Spleen (tissue), 7 donors: ENCODE data around the gene AGPAT3.

ENCODE experiments used
- POLR2A ChIP-seq, 3 donors: fragments of 450-650 bp; IDR thresholded peaks; one replicate each; pipeline ENCODE4 v1.5.1; 2017; ENCODE audit warnings: antibody characterized with exemption in 3 of 3, mild to moderate bottlenecking in 1 of 3
- TF ChIP-seq, protein P1 (sequence below), 11 experiments: fragments of 200-600 bp in 7 of 11; fragments of 450-650 bp in 4 of 11; sonication (generic) in 4 of 11; IDR thresholded peaks in 8 of 11; conservative IDR thresholded peaks in 3 of 11; 1 replicate in 7 of 11; 2 replicates in 4 of 11; pipeline versions ENCODE4 v1.4.0 to v1.8.0; 2016 to 2021; ENCODE audit warnings: antibody characterized with exemption in 11 of 11, inconsistent platforms in 4 of 11, mild to moderate bottlenecking in 1 of 11
- donor health status: DM: no; HTN: no; CAD: no; lungs with moderate emphysema.
- donor health status: DM: no; HTN: no; CAD: no.
- donor health status: DM: no; HTN: no; CAD: no.

DNA sequence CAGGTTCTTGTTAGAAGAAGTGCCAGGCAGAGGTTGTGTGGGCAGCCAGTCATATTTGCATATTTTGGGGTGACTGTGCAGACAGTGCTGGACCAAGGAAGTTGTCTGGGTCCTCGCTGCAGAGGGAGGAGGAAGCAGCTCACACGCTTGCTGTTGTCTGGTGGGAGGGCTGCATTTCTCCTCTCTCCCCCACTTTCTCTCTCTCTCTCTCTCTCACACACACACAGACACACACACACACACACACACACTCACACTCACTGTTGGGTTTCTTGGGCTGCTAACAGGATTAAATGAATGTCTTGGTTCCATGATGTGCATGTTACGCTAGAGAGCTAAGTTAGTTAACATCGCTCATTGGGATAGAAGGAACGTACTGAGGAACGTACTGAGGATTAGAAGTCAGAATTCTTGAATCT, 72.9 kb downstream of the AGPAT3 start:
- TF ChIP-seq, protein P1, sequence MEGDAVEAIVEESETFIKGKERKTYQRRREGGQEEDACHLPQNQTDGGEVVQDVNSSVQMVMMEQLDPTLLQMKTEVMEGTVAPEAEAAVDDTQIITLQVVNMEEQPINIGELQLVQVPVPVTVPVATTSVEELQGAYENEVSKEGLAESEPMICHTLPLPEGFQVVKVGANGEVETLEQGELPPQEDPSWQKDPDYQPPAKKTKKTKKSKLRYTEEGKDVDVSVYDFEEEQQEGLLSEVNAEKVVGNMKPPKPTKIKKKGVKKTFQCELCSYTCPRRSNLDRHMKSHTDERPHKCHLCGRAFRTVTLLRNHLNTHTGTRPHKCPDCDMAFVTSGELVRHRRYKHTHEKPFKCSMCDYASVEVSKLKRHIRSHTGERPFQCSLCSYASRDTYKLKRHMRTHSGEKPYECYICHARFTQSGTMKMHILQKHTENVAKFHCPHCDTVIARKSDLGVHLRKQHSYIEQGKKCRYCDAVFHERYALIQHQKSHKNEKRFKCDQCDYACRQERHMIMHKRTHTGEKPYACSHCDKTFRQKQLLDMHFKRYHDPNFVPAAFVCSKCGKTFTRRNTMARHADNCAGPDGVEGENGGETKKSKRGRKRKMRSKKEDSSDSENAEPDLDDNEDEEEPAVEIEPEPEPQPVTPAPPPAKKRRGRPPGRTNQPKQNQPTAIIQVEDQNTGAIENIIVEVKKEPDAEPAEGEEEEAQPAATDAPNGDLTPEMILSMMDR (IDR thresholded peaks at IDR 0.05 in 8 of 11, conservative IDR thresholded peaks at IDR 0.05 in 3 of 11), result no peak
- TF ChIP-seq POLR2A (IDR thresholded peaks at IDR 0.05), result no peak
